ENCODE measurements around the gene SYCE3. TPM values are rescaled to one million over a fixed set of nuclear protein-coding genes. Genes with fewer than 3 reads are reported as not detected.

Gene SYCE3
- total and polyA plus RNA-seq, 9 donors, result not detected

DNA sequence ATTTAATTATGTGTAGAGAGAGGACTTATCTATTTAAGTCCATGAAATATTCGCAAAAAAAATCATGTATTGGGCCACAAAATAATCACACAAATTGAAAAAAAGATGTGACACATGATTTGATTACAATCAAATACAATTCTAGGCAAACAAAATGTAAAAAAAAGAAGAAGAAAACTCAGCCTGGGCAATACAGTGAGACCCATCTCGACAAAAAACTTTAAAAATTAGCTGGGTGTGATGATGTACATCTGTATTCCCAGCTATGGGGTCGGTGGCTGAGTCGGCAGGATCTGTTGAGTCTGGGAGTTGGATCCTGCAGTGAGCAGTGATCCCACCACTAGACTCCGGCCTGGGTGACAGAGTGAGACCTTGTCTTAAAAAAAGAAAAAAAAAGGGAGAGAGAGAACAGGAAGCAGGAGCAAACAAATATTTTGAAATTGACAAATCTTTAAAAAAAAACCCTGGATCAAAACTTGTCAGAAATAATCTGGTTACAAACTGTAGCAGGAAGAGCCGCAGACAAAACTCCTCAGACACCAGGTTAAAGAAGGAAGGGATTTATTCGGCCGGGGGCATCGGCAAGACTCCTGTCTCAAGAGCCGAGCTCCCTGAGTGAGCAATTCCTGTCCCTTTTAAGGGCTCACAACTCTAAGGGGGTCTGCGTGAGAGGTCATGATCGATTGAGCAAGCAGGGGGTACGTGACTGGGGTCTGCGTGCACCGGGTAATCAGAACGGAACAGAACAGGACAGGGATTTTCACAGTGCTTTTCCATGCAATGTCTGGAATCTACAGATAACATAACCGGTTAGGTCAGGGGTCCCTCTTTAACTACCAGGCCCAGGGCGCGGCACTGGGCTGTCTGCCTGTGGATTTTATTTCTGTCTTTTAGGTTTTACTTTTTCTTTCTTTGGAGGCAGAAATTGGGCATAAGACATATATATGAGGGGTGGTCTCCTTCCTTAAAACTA is 29.6 kb downstream of the SYCE3 start:
- DNase-seq, result no peak
- H3K36me3 ChIP-seq (ENCODE audit: control insufficient read depth, insufficient read depth, low read length), result no peaks in the 10 kb centered on the region
- no peak overlapping the region for H3K27ac ChIP-seq (ENCODE audit: low read length)
- H3K27me3 ChIP-seq (ENCODE audit: control insufficient read depth, insufficient read depth, low read length), result peaks cover 80% of the 10 kb centered on the region
- no peaks in the 10 kb centered on the region for H3K9me3 ChIP-seq (replicated peaks; ENCODE audit: control insufficient read depth, low read depth, low read length)
- peaks cover 34% of the 10 kb centered on the region for H3K4me1 ChIP-seq (ENCODE audit: control insufficient read depth, insufficient read depth, low read length)
- 79% methylated on average over 11 of the region's 19 CpGs for WGBS (ENCODE audit: insufficient coverage)
- H3K4me3 ChIP-seq (ENCODE audit: low read length), result no peak overlapping the region

- H3K4me1 ChIP-seq (ENCODE audit: control insufficient read depth, insufficient read depth, low read length), result peaks cover 35% of the 10 kb centered on the region
- H3K36me3 ChIP-seq (ENCODE audit: control insufficient read depth, insufficient read depth, low read length), result no peaks in the 10 kb centered on the region
- DNase-seq, result peak; percentile 83
- WGBS (ENCODE audit: insufficient coverage), result under 1% methylated on average over 44 of the region's 56 CpGs
- H3K27me3 ChIP-seq (ENCODE audit: control insufficient read depth, insufficient read depth, low read length), result peaks cover 73% of the 10 kb centered on the region
- H3K9me3 ChIP-seq (replicated peaks; ENCODE audit: control insufficient read depth, low read depth, low read length), result no peaks in the 10 kb centered on the region
- peak overlapping the region; percentile 47 for H3K4me3 ChIP-seq (ENCODE audit: low read length)
- peak overlapping the region; percentile 79 for H3K27ac ChIP-seq (ENCODE audit: low read length)
Measured at GRCh38 chr22:50531962-50532674, 30.6 kb downstream of the SYCE3 start.

GRCh38 chr22:50531546-50531961 is 31.2 kb downstream of the SYCE3 start:
- peak overlapping the region; percentile 79 for H3K27ac ChIP-seq (ENCODE audit: low read length)
- DNase-seq, result peak; percentile 47
- H3K36me3 ChIP-seq (ENCODE audit: control insufficient read depth, insufficient read depth, low read length), result no peaks in the 10 kb centered on the region
- H3K4me3 ChIP-seq (ENCODE audit: low read length), result peak overlapping the region; percentile 47
- H3K4me1 ChIP-seq (ENCODE audit: control insufficient read depth, insufficient read depth, low read length), result peaks cover 39% of the 10 kb centered on the region
- H3K9me3 ChIP-seq (replicated peaks; ENCODE audit: control insufficient read depth, low read depth, low read length), result no peaks in the 10 kb centered on the region
- under 1% methylated on average over 40 of the region's 44 CpGs for WGBS (ENCODE audit: insufficient coverage)
- peaks cover 70% of the 10 kb centered on the region for H3K27me3 ChIP-seq (ENCODE audit: control insufficient read depth, insufficient read depth, low read length)

DNA sequence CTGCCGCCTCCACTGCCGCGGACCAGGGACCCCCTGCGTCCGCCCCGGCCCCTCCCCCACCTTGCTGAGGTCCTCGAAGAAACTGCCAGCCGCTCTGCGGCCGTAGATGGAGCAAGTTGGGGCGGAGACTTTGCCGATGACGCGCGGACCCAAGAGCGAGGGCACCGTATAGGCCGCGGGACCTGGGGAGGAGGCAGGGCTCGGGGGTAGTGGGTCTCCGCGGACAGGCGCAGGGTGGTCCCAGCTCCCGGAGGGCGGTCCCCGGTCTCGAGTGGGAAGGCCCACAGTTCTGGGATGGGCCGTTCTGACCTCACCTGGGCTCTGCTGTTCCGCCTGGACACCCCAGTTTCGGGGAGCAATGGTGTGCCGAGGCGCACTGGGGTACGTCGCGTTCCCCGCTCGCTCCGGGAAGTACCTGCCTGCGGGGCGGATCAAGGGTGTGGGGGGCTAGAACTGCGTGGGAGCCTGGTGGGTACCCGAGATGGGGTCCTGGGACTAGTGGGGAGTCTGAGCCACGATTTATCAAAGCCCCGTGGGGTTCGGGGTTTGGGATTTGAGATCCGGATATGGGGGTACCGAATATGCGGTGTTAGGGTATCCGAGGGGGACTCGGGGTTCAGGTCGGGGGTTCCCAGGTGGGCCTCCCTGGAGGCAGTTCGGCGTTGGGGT is 31.7 kb downstream of the SYCE3 start:
- DNase-seq, result peak; percentile 85
- peaks cover 41% of the 10 kb centered on the region for H3K4me1 ChIP-seq (ENCODE audit: control insufficient read depth, insufficient read depth, low read length)
- H3K36me3 ChIP-seq (ENCODE audit: control insufficient read depth, insufficient read depth, low read length), result no peaks in the 10 kb centered on the region
- no peaks in the 10 kb centered on the region for H3K9me3 ChIP-seq (replicated peaks; ENCODE audit: control insufficient read depth, low read depth, low read length)
- H3K27ac ChIP-seq (ENCODE audit: low read length), result peak overlapping the region; percentile 79
- 6% methylated on average over 53 of the region's 53 CpGs for WGBS (ENCODE audit: insufficient coverage)
- H3K4me3 ChIP-seq (ENCODE audit: low read length), result peak overlapping the region; percentile 47
- H3K27me3 ChIP-seq (ENCODE audit: control insufficient read depth, insufficient read depth, low read length), result peaks cover 70% of the 10 kb centered on the region

- DNase-seq, result no peak
- H3K4me3 ChIP-seq (ENCODE audit: low read length), result peak overlapping the region; percentile 47
- WGBS (ENCODE audit: insufficient coverage), result 2% methylated on average over 21 of the region's 21 CpGs
- H3K27me3 ChIP-seq (ENCODE audit: control insufficient read depth, insufficient read depth, low read length), result peaks cover 70% of the 10 kb centered on the region
- H3K4me1 ChIP-seq (ENCODE audit: control insufficient read depth, insufficient read depth, low read length), result peaks cover 41% of the 10 kb centered on the region
- no peaks in the 10 kb centered on the region for H3K9me3 ChIP-seq (replicated peaks; ENCODE audit: control insufficient read depth, low read depth, low read length)
- H3K36me3 ChIP-seq (ENCODE audit: control insufficient read depth, insufficient read depth, low read length), result no peaks in the 10 kb centered on the region
- H3K27ac ChIP-seq (ENCODE audit: low read length), result peak overlapping the region; percentile 60
Measured at GRCh38 chr22:50530580-50530876, 32.2 kb downstream of the SYCE3 start.

- peak; percentile 86 for DNase-seq
- Histone ChIP-seq H3K27ac (ENCODE audit: low read length) (peak within 1 kb of the TSS; percentile 67), H3K4me3 (ENCODE audit: low read length) (peak within 1 kb of the TSS; percentile 47), H3K36me3 (ENCODE audit: control insufficient read depth, insufficient read depth, low read length) (no peaks in the 10 kb centered on the region), H3K9me3 (replicated peaks; ENCODE audit: control insufficient read depth, low read depth, low read length) (no peaks in the 10 kb centered on the region), H3K27me3 (ENCODE audit: control insufficient read depth, insufficient read depth, low read length) (peaks cover 65% of the 10 kb centered on the region), H3K4me1 (ENCODE audit: control insufficient read depth, insufficient read depth, low read length) (peaks cover 41% of the 10 kb centered on the region)
- WGBS (ENCODE audit: insufficient coverage), result under 1% methylated on average over 92 of the region's 92 CpGs
Measured at GRCh38 chr22:50529897-50530579, 32.7 kb downstream of the SYCE3 start, which contains the start of gene TYMP. TSS of gene TYMP (minus strand) at chr22:50530012. CDS start at chr22:50529709, 303 bp downstream.

- Histone ChIP-seq H3K36me3 (ENCODE audit: control insufficient read depth, insufficient read depth, low read length) (no peaks in the 10 kb centered on the region), H3K27ac (ENCODE audit: low read length) (peak overlapping the region; percentile 67), H3K27me3 (ENCODE audit: control insufficient read depth, insufficient read depth, low read length) (peaks cover 61% of the 10 kb centered on the region), H3K4me1 (ENCODE audit: control insufficient read depth, insufficient read depth, low read length) (peaks cover 47% of the 10 kb centered on the region), H3K4me3 (ENCODE audit: low read length) (peak overlapping the region; percentile 36), H3K9me3 (replicated peaks; ENCODE audit: control insufficient read depth, low read depth, low read length) (no peaks in the 10 kb centered on the region)
- 7% methylated on average over 50 of the region's 50 CpGs for WGBS (ENCODE audit: insufficient coverage)
- peak; percentile 55 for DNase-seq
Measured at GRCh38 chr22:50529416-50529896, 33.3 kb downstream of the SYCE3 start.

DNA sequence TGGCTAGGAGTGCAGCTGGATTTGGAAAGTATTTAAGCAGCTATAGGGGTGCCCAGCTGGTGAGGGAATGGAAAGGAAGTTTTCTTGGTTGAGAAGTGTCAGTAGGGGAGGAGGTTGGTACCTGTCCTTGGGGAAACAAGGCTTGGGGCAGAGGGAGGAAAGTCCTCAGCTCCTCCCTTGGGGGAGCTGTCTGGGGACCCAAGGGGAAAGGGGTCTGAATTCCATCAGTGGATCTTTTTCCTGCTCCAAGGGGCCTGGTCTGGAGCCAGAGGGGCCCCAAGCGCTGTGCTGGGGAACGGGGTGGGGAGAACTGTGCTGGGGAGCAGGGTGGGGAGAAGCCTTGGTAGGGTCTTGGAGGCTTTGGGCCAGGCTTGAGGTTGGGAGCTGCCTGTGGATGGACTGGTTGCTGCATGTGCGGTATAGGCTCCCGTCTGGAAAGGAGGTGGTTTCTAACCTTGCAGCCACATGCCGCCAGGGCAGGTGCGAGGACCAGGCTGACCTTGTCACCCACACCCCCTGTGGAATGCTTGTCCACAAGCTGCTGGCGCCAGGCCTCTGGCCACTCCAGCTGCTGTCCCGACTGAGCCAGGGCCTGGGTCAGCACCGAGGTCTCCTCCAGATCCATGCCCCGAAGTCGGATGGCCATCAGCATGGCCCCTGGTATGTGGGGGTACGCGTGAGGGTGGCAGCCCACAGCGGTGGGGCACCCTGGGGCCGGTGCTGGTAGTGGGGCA is 33.9 kb downstream of the SYCE3 start:
- 52% methylated on average over 10 of the region's 15 CpGs for WGBS (ENCODE audit: insufficient coverage)
- Histone ChIP-seq H3K4me1 (ENCODE audit: control insufficient read depth, insufficient read depth, low read length) (peaks cover 51% of the 10 kb centered on the region), H3K27ac (ENCODE audit: low read length) (peak overlapping the region; percentile 67)

More for the DNA sequence above, 33.9 kb downstream of the SYCE3 start:
- peaks cover 55% of the 10 kb centered on the region for H3K27me3 ChIP-seq (ENCODE audit: control insufficient read depth, insufficient read depth, low read length)
- peaks cover 5% of the 10 kb centered on the region for H3K36me3 ChIP-seq (ENCODE audit: control insufficient read depth, insufficient read depth, low read length)
- no peaks in the 10 kb centered on the region for H3K9me3 ChIP-seq (replicated peaks; ENCODE audit: control insufficient read depth, low read depth, low read length)
- peak; percentile 33 for DNase-seq
- peak overlapping the region; percentile 36 for H3K4me3 ChIP-seq (ENCODE audit: low read length)
